ENCODE measurements around the gene XPOT. TPM values are rescaled to one million over a fixed set of nuclear protein-coding genes. Genes with fewer than 3 reads are reported as not detected.
A peak's percentile ranks its signal among the peaks of the same experiment; 100 is the strongest.
"Not testable (repeated sequence)": the region's sequence is repeated elsewhere in the genome, so short reads cannot be mapped to it uniquely, and the experiment has no call there.

XPOT gene, protein sequence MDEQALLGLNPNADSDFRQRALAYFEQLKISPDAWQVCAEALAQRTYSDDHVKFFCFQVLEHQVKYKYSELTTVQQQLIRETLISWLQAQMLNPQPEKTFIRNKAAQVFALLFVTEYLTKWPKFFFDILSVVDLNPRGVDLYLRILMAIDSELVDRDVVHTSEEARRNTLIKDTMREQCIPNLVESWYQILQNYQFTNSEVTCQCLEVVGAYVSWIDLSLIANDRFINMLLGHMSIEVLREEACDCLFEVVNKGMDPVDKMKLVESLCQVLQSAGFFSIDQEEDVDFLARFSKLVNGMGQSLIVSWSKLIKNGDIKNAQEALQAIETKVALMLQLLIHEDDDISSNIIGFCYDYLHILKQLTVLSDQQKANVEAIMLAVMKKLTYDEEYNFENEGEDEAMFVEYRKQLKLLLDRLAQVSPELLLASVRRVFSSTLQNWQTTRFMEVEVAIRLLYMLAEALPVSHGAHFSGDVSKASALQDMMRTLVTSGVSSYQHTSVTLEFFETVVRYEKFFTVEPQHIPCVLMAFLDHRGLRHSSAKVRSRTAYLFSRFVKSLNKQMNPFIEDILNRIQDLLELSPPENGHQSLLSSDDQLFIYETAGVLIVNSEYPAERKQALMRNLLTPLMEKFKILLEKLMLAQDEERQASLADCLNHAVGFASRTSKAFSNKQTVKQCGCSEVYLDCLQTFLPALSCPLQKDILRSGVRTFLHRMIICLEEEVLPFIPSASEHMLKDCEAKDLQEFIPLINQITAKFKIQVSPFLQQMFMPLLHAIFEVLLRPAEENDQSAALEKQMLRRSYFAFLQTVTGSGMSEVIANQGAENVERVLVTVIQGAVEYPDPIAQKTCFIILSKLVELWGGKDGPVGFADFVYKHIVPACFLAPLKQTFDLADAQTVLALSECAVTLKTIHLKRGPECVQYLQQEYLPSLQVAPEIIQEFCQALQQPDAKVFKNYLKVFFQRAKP
- total RNA-seq = 203 and 205 TPM in 2 replicates
- polyA plus RNA-seq = 67.0 and 92.6 TPM in 2 replicates
- 46.8 and 60.1 TPM in 2 replicates for polyA plus RNA-seq (2012)
- 17.6 and 20.8 TPM in 2 replicates for polyA minus RNA-seq (ENCODE audit: low replicate concordance)

DNA sequence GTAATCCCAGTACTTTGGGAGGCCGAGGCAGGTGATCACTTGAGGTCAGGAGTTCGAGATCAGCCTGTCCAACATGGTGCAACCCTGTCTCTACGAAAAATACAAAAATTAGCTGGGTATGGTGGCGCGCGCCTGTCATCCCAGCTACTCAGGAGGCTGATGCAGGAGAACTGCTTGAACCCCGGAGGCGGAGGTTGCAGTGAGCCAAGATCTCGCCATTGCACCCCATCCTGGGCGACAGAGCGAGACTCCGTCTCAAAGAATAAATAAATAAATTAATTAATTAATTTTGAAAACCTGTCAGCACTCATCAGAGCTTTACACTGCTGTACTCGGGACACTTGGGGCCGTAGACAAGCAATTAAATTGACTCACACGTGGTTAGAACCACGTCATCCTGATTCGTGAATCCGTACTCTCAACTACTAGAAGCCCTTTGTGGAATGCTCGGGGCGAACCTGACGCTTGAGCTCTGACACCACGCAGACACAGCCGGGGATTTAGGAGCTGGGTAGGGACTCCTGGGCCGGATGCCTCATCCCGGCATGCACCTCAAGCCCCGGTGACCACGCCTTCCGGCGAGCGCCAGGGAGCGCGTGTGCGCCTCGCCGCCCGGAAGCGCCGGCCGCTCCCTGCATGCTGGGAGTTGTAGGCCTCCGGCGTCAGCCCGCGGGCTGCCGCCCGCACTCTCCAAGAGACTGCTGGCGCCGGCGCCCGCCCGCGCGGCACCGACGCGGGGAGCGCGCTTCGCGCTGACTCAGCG is at the start of gene XPOT:
Gene XPOT (plus strand): TSS at position 686 of the 763 bp plus-strand sequence. CDS start 5,644 bp downstream, outside the sequence.
- H3K9me3 ChIP-seq (ENCODE audit: control insufficient read depth, insufficient read depth, low read depth, low read length) = no peaks in the 10 kb centered on the region
- peak within 1 kb of the TSS; percentile 99 for H3K27ac ChIP-seq (ENCODE audit: insufficient read depth, low read length)
- H4K20me1 ChIP-seq (ENCODE audit: control insufficient read depth, extremely low read depth, insufficient read depth, low read length) = no peaks in the 10 kb centered on the region
- peak within 1 kb of the TSS; percentile 76 for H3K4me2 ChIP-seq (ENCODE audit: extremely low read depth, insufficient read depth, low read length)
- peak within 1 kb of the TSS; percentile 98 for H3K9ac ChIP-seq (ENCODE audit: insufficient read depth, low read length)
- peaks cover 2% of the 10 kb centered on the region for H3K4me1 ChIP-seq (ENCODE audit: control insufficient read depth, extremely low read depth, insufficient read depth, low read length)
- H3K27me3 ChIP-seq (ENCODE audit: control insufficient read depth, insufficient read depth, low read length) = no peaks in the 10 kb centered on the region
- H3K4me3 ChIP-seq (replicated peaks in 1 of 4; ENCODE audit: control extremely low read depth in 1 of 4, insufficient read depth in 1 of 4, low read depth in 3 of 4, low read length in 4 of 4) = peak within 1 kb of the TSS; percentile 61 to 98 (median 92)
- TF ChIP-seq EZH2 (IDR thresholded peaks at IDR 0.05; ENCODE audit: low read length, missing control alignments) = no peak
- TF ChIP-seq, protein P1, sequence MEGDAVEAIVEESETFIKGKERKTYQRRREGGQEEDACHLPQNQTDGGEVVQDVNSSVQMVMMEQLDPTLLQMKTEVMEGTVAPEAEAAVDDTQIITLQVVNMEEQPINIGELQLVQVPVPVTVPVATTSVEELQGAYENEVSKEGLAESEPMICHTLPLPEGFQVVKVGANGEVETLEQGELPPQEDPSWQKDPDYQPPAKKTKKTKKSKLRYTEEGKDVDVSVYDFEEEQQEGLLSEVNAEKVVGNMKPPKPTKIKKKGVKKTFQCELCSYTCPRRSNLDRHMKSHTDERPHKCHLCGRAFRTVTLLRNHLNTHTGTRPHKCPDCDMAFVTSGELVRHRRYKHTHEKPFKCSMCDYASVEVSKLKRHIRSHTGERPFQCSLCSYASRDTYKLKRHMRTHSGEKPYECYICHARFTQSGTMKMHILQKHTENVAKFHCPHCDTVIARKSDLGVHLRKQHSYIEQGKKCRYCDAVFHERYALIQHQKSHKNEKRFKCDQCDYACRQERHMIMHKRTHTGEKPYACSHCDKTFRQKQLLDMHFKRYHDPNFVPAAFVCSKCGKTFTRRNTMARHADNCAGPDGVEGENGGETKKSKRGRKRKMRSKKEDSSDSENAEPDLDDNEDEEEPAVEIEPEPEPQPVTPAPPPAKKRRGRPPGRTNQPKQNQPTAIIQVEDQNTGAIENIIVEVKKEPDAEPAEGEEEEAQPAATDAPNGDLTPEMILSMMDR (conservative IDR thresholded peaks at IDR 0.05 in 1 of 2, IDR thresholded peaks at IDR 0.05 in 1 of 2; ENCODE audit: low read depth in 1 of 2, low read length in 2 of 2) = no peak
- DNase-seq (ENCODE audit: low read depth in 2 of 2) = peak; percentile 97 to 98
- H3K79me2 ChIP-seq (ENCODE audit: control insufficient read depth, insufficient read depth, low read length) = peaks cover 38% of the 10 kb centered on the region
- H3K36me3 ChIP-seq (ENCODE audit: control insufficient read depth, insufficient read depth, low read length) = no peaks in the 10 kb centered on the region
- peak within 1 kb of the TSS; percentile 73 for H2AFZ ChIP-seq (ENCODE audit: low read length)

DNA sequence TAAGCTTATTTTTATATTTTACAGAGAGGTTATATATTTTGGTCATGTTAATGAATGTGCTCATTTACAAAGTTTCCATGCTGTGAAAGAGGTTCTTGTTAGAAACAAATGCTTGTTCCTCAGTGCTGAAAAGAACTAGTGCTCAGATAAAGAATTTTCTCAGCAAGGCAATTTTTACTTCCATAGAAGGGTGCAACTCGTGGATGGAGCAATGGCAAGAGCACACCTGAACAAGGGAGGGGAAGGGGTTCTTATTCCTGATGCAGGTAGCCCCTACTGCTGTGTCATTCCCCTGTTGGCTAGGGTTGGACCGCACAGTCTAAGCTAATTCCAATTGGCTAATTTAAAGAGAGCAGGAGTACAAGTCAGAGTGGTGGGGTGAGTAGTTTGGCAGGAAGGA is 48.0 kb upstream of the XPOT start:
- not testable (repeated sequence) for DNase-seq (ENCODE audit: low read depth in 2 of 2); H3K4me3 ChIP-seq (replicated peaks in 1 of 4; ENCODE audit: control extremely low read depth in 1 of 4, insufficient read depth in 1 of 4, low read depth in 3 of 4, low read length in 4 of 4); H3K4me2 ChIP-seq (ENCODE audit: extremely low read depth, insufficient read depth, low read length); H3K79me2 ChIP-seq (ENCODE audit: control insufficient read depth, insufficient read depth, low read length); H3K27me3 ChIP-seq (ENCODE audit: control insufficient read depth, insufficient read depth, low read length); H3K27ac ChIP-seq (ENCODE audit: insufficient read depth, low read length); H2AFZ ChIP-seq (ENCODE audit: low read length); H3K4me1 ChIP-seq (ENCODE audit: control insufficient read depth, extremely low read depth, insufficient read depth, low read length); H3K9me3 ChIP-seq (ENCODE audit: control insufficient read depth, insufficient read depth, low read depth, low read length); H3K36me3 ChIP-seq (ENCODE audit: control insufficient read depth, insufficient read depth, low read length); H4K20me1 ChIP-seq (ENCODE audit: control insufficient read depth, extremely low read depth, insufficient read depth, low read length); H3K9ac ChIP-seq (ENCODE audit: insufficient read depth, low read length)

DNA sequence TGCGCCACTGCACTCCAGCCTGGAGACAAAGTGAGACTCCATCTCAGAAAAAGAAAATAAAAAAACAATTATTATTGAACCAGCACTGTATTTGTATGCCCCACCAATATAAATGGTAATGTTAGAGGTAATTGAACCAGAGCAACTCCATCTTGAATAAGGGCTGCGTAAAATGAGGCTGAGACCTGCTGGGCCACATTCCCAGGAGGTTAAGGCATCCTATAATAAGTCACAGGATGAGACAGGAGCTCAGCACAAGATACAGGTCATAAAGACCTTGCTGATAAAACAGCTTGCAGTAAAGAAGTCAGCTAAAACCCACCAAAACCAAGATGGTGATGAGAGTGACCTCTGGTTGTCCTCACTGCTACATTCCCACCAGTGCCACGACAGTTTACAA is 43.0 kb upstream of the XPOT start:
- H3K9ac ChIP-seq (ENCODE audit: insufficient read depth, low read length); H3K4me3 ChIP-seq (replicated peaks in 1 of 4; ENCODE audit: control extremely low read depth in 1 of 4, insufficient read depth in 1 of 4, low read depth in 3 of 4, low read length in 4 of 4); H3K36me3 ChIP-seq (ENCODE audit: control insufficient read depth, insufficient read depth, low read length); H3K79me2 ChIP-seq (ENCODE audit: control insufficient read depth, insufficient read depth, low read length); H3K27me3 ChIP-seq (ENCODE audit: control insufficient read depth, insufficient read depth, low read length); H3K4me2 ChIP-seq (ENCODE audit: extremely low read depth, insufficient read depth, low read length); H3K4me1 ChIP-seq (ENCODE audit: control insufficient read depth, extremely low read depth, insufficient read depth, low read length); DNase-seq (ENCODE audit: low read depth in 2 of 2); H4K20me1 ChIP-seq (ENCODE audit: control insufficient read depth, extremely low read depth, insufficient read depth, low read length); H3K9me3 ChIP-seq (ENCODE audit: control insufficient read depth, insufficient read depth, low read depth, low read length); H2AFZ ChIP-seq (ENCODE audit: low read length); H3K27ac ChIP-seq (ENCODE audit: insufficient read depth, low read length): not testable (repeated sequence)

All from fibroblast of lung (primary cell).